Ectodermal cell (in vitro differentiated cells): ENCODE measurements around the gene CEP68.

ENCODE experiments used
- H3K27ac ChIP-seq: 2 replicates; pipeline ENCODE4 v1.7.0; 2013; ENCODE audit warnings: mild to moderate bottlenecking, low read depth, low read length; ENCODE audit not compliant: insufficient read depth, poor library complexity, severe bottlenecking
- H3K27me3 ChIP-seq: 2 replicates; pipeline ENCODE4 v1.7.0; 2013; ENCODE audit warnings: mild to moderate bottlenecking, low read length; ENCODE audit not compliant: insufficient read depth, control insufficient read depth, poor library complexity, severe bottlenecking
- H3K36me3 ChIP-seq: one replicate; pipeline ENCODE4 v1.7.0; 2013; ENCODE audit warnings: low read length; ENCODE audit not compliant: control insufficient read depth, insufficient read depth
- H3K4me1 ChIP-seq: one replicate; pipeline ENCODE4 v1.7.0; 2013; ENCODE audit warnings: low read length; ENCODE audit not compliant: control insufficient read depth, insufficient read depth
- H3K4me3 ChIP-seq: 2 replicates; pipeline ENCODE4 v1.7.0; 2013; ENCODE audit warnings: low read depth, low read length, control low read depth; ENCODE audit not compliant: insufficient read depth
- H3K9me3 ChIP-seq: 2 replicates; pipeline ENCODE4 v1.7.0; 2013; ENCODE audit warnings: mild to moderate bottlenecking, low read length, moderate library complexity; ENCODE audit not compliant: control insufficient read depth
- WGBS, 2 experiments: methylation state at CpG; one replicate each; pipeline ENCODE4 v1.1.7; 2013; ENCODE audit warnings: missing lambda C conversion rate in 2 of 2; 5-methylcytosine and 5-hydroxymethylcytosine counted together

Gene CEP68

GRCh38 chr2:65020943-65021528, 35.2 kb upstream of the CEP68 start:
- Histone ChIP-seq H3K27me3 (no peaks in the 10 kb centered on the region), H3K4me3 (no peak overlapping the region), H3K9me3 (no peaks in the 10 kb centered on the region), H3K4me1 (no peaks in the 10 kb centered on the region), H3K27ac (no peak overlapping the region), H3K36me3 (no peaks in the 10 kb centered on the region)
- WGBS, 2 experiments = 91 to 92% methylated on average over 11 of the region's 11 CpGs

- Histone ChIP-seq H3K4me3 (no peak overlapping the region), H3K4me1 (no peaks in the 10 kb centered on the region), H3K36me3 (no peaks in the 10 kb centered on the region), H3K9me3 (no peaks in the 10 kb centered on the region), H3K27me3 (no peaks in the 10 kb centered on the region), H3K27ac (no peak overlapping the region)
- 89 to 95% methylated on average over 4 of the region's 4 CpGs for WGBS, 2 experiments
These were observed 34.5 kb upstream of the CEP68 start for GRCh38 chr2:65021709-65022108.

DNA sequence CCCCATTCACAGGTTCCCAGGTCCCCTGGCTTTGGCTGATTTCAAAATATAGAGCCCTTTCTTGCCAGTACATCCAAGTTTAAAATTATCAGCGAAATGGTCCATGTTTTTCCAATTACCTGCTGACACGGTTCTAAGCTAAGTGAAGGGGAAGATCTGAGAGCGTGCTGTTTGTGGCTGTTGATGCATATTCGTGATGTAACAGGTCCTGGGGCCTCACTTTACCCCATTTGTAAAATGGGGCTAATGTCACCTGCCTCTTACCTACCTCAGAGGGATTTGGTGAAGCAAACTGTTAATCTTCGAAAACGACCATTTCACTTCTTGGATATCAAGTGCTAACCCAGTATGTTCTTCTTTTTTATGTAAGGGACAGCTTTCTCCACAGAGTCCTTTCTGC, 34.0 kb upstream of the CEP68 start:
- no peak overlapping the region for H3K27ac ChIP-seq
- H3K4me3 ChIP-seq = no peak overlapping the region
- WGBS, 2 experiments = 92 to 96% methylated on average over 6 of the region's 6 CpGs
- H3K9me3 ChIP-seq = no peaks in the 10 kb centered on the region
- H3K27me3 ChIP-seq = no peaks in the 10 kb centered on the region
- no peaks in the 10 kb centered on the region for H3K36me3 ChIP-seq
- H3K4me1 ChIP-seq = no peaks in the 10 kb centered on the region

DNA sequence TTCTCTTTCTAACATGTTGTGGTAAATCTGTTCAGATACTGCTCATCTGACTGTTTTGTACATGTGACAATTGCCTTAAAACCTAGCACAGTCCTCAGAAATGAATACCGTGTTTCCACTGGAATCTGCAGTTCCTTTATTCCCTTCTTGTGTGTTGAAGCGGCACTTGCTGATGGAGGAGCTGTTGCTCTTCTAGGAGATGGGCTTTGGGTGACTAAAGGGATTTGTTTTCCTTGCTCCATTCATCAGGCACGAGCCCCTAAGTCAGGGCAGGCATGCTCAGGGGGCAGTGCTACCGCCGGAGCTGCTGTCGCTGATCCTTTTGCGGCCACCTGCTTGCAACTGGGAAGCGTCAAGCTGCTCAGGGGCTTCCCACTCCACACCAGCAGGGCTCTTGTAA, 32.5 kb upstream of the CEP68 start:
- no peaks in the 10 kb centered on the region for H3K9me3 ChIP-seq
- no peaks in the 10 kb centered on the region for H3K4me1 ChIP-seq
- no peaks in the 10 kb centered on the region for H3K36me3 ChIP-seq
- no peak overlapping the region for H3K27ac ChIP-seq
- WGBS, 2 experiments = 85 to 89% methylated on average over 8 of the region's 8 CpGs
- no peak overlapping the region for H3K4me3 ChIP-seq
- no peaks in the 10 kb centered on the region for H3K27me3 ChIP-seq

DNA sequence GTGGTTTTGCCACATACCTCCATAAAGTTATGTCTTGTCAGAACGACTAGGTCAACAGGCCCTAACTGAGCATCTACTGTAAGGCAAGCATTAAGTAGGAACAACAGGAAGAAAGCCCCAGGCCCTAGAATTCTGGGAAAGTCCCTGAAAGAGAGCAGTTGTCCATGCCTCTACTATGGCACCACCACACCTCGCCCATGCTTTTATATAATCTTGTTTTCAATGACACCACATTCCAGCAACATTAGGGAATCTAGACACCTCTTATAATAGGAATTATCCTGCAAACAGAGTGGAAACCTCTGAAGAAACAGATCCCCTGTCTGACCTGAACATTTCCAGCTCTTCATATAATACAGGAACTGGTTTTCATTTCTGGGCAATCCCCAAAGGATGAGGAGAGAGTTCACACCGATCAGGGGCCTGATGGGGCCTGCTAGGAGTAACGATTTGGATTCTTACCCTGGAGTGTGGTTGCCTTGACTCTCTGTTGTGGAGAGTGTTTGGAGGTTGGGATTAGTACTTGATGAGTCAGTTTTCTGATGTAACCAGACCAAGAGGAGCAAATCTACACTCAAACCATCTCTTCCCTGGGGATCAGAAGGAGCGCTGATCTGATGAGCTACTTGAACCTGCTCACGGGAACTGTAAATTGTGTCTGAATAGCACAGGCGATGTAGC, 31.9 kb upstream of the CEP68 start:
- no peaks in the 10 kb centered on the region for H3K27me3 ChIP-seq
- no peaks in the 10 kb centered on the region for H3K4me1 ChIP-seq
- no peak overlapping the region for H3K27ac ChIP-seq
- H3K4me3 ChIP-seq = no peak overlapping the region
- H3K36me3 ChIP-seq = no peaks in the 10 kb centered on the region
- H3K9me3 ChIP-seq = no peaks in the 10 kb centered on the region
- WGBS, 2 experiments = 93% methylated on average over 7 of the region's 7 CpGs

GRCh38 chr2:65025453-65026123, 30.6 kb upstream of the CEP68 start:
- Histone ChIP-seq H3K4me1 (no peaks in the 10 kb centered on the region), H3K27me3 (no peaks in the 10 kb centered on the region), H3K9me3 (no peaks in the 10 kb centered on the region), H3K36me3 (no peaks in the 10 kb centered on the region), H3K27ac (no peak overlapping the region), H3K4me3 (no peak overlapping the region)
- 92 to 96% methylated on average over 6 to 8 of the region's 8 CpGs for WGBS, 2 experiments

- Histone ChIP-seq H3K27me3 (no peaks in the 10 kb centered on the region), H3K4me3 (no peak overlapping the region), H3K4me1 (no peaks in the 10 kb centered on the region), H3K36me3 (no peaks in the 10 kb centered on the region), H3K9me3 (no peaks in the 10 kb centered on the region), H3K27ac (no peak overlapping the region)
- 91 to 95% methylated on average over 8 of the region's 8 CpGs for WGBS, 2 experiments
These were observed 30.1 kb upstream of the CEP68 start for GRCh38 chr2:65026154-65026553.

- no peaks in the 10 kb centered on the region for H3K27me3 ChIP-seq
- no peak overlapping the region for H3K27ac ChIP-seq
- no peak overlapping the region for H3K4me3 ChIP-seq
- H3K36me3 ChIP-seq = no peaks in the 10 kb centered on the region
- 93 to 94% methylated on average over 13 of the region's 13 CpGs for WGBS, 2 experiments
- no peaks in the 10 kb centered on the region for H3K4me1 ChIP-seq
- H3K9me3 ChIP-seq = no peaks in the 10 kb centered on the region
These were observed 29.3 kb upstream of the CEP68 start for GRCh38 chr2:65026704-65027464.

GRCh38 chr2:65027616-65028244, 28.5 kb upstream of the CEP68 start:
- WGBS, 2 experiments = 84 to 85% methylated on average over 6 to 8 of the region's 8 CpGs
- H3K27me3 ChIP-seq = no peaks in the 10 kb centered on the region
- no peaks in the 10 kb centered on the region for H3K9me3 ChIP-seq
- H3K4me3 ChIP-seq = no peak overlapping the region
- no peaks in the 10 kb centered on the region for H3K36me3 ChIP-seq
- no peaks in the 10 kb centered on the region for H3K4me1 ChIP-seq
- H3K27ac ChIP-seq = no peak overlapping the region
